Left lobe of liver (tissue), 2 donors: ENCODE data around the gene CCDC179. TPM values are rescaled to one million over a fixed set of nuclear protein-coding genes. Genes with fewer than 3 reads are reported as not detected.
A peak's percentile ranks its signal among the peaks of the same experiment; 100 is the strongest.

Experiments
- ATAC-seq: fragments of 200-7000 bp; cut with Tn5 transposase; one replicate; pipeline ENCODE4 v1.9.1; 2020; ENCODE audit warnings: mild to moderate bottlenecking, moderate library complexity
- DNase-seq: peaks from one replicate; pipeline ENCODE4 v3.0.0-alpha.2; 2020; ENCODE audit warnings: low spot score
- total RNA-seq: library from RNA; stranded (reverse); gene quantifications from one replicate; pipeline ENCODE4 v1.2.1, GENCODE V29; 2021
- donor health status: DM: no; HTN: no; CAD: no; lungs with moderate emphysema.
- donor health status: DM: no; HTN: yes; CAD: no.

CCDC179 gene
- total RNA-seq, 1 donor from 2014 or later: not detected

DNA sequence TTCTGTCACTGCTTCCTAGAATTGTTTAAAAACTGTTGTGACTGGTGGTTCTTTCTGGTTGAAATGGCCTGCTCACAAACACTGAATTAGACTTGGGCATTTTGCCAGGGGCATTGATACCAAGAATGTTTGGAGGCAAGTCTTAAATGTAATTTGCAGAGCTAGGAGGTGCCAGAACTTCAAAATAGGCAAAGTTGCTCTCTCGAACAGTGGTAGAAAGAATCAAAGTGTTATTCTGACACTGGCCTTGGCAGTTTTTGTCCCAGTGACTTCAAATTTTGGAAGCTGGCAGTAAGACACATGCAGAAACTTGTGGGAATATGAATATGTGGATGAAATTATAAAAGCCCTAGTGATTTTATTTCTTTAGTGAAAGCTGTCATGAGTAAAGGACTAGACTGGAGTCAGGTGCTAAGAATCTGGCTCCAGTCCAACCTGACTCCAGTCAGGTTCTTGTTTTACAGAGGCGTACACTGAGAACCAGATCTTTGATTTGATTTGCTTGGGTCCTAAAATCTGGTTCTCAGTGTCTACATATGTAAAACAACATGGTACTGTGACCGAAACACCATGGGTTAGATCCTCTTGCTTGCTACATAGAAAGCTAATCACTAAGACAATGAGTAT, 51.6 kb downstream of the CCDC179 start:
- DNase-seq: no peak
- no peak for ATAC-seq

DNA sequence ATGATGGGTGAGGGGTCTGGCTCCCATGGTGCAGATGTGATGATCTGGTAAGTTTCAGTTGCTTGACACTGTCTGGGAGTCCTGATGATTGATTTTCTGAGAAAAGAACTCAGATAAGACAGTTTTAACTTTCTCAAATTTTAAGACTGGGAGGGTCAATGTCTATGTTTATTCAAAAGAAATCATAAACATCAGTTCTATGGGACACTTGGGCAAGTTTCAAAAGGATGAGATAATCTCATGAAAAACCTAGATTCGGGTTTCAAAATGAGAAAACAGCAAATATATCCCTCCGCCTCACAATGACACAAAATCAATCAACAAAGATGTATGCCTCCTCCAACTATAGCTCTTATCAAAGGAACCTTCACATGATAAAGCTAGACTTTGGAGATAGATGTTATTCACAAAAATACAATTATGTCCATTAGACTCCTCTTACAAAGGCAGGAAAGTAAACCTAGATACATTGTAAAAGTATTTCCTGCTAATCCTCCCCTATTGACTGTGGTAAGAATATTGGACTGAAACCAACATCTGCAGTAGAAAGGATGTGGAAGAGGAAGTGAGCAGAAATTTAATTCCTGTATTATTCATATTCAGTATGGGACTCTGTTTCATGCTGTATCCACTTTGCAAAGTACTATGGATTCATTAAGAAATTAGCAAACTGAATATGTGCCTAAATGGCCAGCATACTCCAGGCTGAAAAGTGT, 52.3 kb downstream of the CCDC179 start:
- ATAC-seq: peak; percentile 32
- DNase-seq: no peak

DNA sequence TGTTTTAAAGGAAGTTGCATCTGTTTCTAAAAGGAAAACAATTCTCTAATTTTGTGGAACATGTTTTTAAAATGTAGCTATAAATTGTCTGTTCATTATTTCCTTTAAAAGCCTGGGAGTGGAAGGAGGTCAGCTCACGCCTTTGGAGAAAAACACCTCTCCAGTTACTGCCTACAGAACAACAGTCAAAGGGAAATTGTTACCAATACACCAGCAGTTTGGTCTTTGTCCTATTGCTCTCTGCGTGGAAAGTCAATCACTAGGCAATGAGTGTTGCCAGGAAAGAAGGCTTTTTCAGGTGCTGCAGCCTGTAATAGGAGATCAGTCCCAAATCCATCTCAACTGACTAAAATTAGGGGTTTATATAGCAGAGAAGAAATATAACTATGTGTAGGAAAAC, 52.9 kb downstream of the CCDC179 start:
- DNase-seq: no peak
- peak; percentile 76 for ATAC-seq

DNA sequence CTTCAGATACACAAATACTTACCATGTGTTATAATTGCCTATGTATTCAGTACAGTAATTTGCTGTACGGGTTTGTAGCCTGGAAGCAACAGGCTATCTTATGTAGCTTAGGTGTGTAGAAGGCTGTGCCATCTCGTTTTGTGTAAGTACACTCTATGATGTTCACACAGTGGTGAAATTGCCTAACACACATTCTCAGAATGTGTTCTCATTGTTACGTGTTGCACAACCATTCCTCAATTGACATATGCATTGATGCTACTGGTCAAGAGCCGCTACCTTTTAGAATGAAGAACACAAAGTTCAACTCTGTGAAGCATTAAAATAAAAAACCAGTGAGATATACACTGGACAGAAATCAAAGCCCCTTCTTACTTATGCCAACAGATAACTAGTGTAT, 57.4 kb downstream of the CCDC179 start:
- ATAC-seq (no peak), DNase-seq (no peak)

DNA sequence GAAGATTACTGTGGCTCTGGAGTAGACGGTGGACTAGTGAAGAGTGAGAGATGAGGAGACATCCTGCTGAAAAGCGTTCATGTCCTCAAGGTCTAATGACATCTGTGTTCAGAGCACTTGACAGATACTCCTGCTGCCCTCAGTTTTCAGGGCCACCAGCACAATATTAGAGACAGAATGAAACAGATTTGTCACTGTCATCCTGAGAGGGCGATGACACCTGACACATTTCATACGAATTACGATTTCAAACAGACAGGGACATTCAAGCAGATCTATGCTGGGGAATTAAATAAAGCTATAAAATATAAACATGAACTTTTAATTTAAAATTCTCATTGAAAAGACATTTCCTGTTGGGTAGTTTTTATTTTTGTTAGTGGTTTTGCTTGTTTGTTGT, 59.8 kb downstream of the CCDC179 start:
- ATAC-seq: no peak
- DNase-seq: no peak

DNA sequence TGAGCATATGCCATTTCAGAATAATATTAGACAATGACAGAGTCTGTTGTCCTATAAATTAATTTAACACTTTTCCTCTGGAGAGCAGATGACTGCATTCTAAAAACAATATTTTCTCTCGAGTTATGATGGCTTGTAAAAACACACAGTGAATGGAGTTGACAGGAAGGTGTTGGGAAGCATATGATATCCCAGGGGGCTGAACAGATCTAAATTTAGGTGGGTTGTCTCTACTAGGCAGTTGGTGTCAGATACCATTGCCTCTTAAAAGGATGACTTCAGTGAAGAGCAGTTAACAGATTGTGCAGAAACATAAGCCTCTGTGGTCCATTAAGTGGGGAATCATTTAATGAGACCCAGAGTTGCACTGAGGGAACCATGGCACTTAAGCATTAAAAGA, 61.4 kb downstream of the CCDC179 start:
- ATAC-seq (no peak), DNase-seq (no peak)

DNA sequence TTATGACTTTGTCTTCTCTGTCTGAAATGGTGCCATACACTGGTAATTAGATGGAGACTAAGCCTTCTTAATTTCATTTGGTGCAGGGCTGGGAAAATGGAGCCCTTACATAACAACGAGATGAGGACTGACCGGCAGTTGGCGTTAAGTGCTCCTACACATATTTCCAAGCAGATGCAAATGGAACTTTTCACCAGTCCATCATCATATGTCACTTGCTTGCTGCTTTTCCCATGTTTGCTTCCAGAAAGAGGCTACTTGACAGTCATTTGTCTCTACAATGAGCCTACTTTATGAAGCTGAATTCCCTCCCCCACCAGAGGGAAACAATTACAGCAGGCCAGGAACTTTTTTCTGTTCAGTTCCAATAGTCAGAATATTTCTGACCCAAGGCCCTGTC, 63.2 kb downstream of the CCDC179 start:
- ATAC-seq (no peak), DNase-seq (no peak)

Other genes with a start within 250 kb of the CCDC179 start
- 4.3 TPM for gene FANCF, start 234.7 kb downstream of the CCDC179 start, total RNA-seq
- 34.2 TPM for gene GAS2, start 193.9 kb downstream of the CCDC179 start, total RNA-seq
- gene SVIP, start 30.7 kb downstream of the CCDC179 start, total RNA-seq: 7.5 TPM